ENCODE data around the gene PILRB.
"Not testable (repeated sequence)": the region's sequence is repeated elsewhere in the genome, so short reads cannot be mapped to it uniquely, and the experiment has no call there.

PILRB gene

GRCh38 chr7:100356416-100357068 is 1.4 kb upstream of the PILRB start:
- no peak for DNase-seq (ENCODE audit: low read depth)

DNA sequence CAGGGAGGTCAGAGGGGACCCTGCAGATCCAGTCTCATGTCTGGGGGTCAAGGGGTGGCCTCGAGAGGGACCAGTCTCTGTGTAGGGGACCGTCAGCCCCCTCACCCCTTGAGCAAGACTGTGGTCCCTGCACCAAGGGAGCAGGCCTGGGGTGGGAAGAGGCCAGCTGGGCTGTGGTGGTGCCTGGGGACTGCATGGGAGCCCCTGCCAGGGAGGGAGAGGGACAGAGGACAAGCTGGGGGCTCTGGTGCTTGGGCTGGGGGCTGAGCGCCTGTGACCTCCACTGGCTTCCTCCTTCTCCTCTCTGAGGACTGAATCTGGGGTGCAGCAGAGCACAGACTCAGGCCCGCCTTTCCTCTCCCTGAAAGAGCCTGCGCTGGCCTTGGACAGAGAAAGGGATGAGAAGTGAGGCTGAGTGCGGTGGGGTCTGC is 771 bp upstream of the PILRB start:
- DNase-seq (ENCODE audit: low read depth), result no peak

DNA sequence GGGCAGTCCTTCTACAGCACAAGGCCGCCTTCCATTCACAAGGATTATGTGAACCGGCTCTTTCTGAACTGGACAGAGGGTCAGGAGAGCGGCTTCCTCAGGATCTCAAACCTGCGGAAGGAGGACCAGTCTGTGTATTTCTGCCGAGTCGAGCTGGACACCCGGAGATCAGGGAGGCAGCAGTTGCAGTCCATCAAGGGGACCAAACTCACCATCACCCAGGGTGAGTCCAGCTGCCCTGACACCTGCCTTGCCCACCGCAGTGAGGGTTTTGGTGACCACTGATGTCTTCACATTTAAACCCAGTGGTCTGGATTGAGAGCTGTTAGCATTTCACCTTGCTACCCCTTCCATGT is 918 bp downstream of the PILRB start:
- no peak for DNase-seq (ENCODE audit: low read depth)

GRCh38 chr7:100360135-100360854 is 2.4 kb downstream of the PILRB start:
- no peak for DNase-seq (ENCODE audit: low read depth)

GRCh38 chr7:100363098-100363497 is 5.2 kb downstream of the PILRB start:
- DNase-seq (ENCODE audit: low read depth), result no peak

DNA sequence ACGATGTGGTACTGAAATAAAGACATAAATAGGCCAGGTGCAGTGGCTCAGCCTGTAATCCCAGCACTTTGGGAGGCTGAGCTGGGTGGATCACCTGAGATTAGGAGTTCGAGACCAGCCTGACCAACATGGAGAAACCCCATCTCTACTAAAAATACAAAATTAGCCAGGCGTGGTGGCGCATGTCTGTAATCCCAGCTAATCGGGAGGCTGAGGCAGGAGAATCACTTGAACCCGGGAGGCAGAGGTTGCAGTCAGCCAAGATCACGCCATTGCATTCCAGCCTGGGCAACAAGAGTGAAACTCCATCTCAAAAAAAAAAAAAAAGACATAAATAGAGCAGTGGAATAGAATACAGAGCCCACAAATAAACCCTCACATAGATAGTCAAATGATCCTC is 5.9 kb downstream of the PILRB start:
- DNase-seq (ENCODE audit: low read depth), result not testable (repeated sequence)

DNA sequence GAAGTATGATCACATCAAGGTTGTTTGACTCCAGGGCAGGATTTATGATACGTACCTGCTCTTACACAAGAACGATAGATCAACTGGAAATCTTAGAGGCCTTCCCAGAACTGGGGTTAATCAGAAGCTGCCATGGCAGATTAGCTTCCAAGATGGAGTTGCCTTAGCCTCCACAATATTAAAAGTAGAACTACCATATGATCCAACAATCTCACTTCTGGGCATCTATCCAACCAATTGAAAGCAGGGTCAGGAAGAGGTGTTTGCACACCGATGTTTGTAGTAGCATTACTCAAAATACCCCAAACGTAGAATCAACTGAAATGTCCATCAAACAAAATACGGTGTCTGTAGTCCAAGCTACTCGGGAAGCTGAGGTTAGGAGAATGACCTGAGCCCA is 6.6 kb downstream of the PILRB start:
- DNase-seq (ENCODE audit: low read depth), result no peak

DNA sequence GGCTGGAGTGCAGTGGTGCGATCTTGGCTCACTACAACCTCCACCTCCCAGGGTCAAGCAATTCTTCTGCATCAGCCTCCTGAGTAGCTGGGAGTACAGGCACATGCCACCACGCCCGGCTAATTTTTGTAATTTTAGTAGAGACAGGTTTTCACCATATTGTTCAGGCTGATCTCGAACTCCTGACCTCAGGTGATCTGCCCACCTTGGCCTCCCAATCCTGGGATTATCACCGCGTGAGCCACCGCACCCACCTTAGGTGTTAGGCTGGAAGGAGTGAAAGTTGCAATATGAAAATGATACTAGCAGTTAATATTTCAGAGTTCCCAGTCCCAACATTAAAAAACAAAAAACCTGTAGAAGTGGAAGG is 8.1 kb downstream of the PILRB start:
- not testable (repeated sequence) for DNase-seq (ENCODE audit: low read depth)

DNA sequence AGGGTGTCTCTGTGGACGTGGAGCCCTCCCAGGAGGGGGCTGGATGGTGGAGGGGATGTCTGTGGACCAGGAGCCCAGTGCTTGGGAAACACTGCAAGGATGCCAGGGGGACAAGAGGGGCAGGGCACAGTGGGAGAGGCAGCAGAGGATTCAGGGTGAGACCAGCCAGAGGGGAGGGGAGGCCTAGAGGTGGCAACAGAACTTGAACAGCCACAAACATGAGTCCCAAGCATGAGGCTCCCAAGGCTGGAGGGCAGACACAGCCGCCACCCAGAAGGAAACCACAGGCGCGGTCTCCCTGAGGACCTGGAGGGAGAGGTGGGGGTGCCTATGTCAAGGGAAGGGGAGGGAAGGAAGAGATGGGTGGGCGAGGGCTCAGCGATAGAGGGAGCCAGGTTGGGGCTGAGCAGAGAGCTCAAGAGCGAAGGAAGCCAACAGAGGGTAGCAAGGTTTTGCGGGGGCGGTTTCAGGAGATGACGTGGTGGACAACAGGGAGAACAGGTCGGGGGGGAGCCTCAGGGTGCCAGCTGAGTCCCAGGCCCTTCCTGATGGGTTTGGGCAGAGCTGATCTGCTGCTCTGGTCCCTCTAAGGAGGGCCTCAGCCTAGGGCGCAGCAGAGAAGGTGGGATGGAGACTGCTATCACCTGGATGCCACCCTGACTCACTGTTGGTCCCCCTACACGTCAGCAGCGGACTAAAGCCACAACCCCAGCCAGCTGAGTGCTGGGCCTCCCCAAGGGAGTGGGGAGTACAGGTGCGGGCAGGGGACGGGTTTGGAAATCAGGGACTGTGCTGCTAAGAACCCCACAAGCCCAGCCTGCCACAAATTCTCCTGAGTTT is 8.7 kb downstream of the PILRB start:
- DNase-seq (ENCODE audit: low read depth), result no peak

- no peak for DNase-seq (ENCODE audit: low read depth)
Measured at GRCh38 chr7:100367251-100367620, 9.3 kb downstream of the PILRB start.

DNA sequence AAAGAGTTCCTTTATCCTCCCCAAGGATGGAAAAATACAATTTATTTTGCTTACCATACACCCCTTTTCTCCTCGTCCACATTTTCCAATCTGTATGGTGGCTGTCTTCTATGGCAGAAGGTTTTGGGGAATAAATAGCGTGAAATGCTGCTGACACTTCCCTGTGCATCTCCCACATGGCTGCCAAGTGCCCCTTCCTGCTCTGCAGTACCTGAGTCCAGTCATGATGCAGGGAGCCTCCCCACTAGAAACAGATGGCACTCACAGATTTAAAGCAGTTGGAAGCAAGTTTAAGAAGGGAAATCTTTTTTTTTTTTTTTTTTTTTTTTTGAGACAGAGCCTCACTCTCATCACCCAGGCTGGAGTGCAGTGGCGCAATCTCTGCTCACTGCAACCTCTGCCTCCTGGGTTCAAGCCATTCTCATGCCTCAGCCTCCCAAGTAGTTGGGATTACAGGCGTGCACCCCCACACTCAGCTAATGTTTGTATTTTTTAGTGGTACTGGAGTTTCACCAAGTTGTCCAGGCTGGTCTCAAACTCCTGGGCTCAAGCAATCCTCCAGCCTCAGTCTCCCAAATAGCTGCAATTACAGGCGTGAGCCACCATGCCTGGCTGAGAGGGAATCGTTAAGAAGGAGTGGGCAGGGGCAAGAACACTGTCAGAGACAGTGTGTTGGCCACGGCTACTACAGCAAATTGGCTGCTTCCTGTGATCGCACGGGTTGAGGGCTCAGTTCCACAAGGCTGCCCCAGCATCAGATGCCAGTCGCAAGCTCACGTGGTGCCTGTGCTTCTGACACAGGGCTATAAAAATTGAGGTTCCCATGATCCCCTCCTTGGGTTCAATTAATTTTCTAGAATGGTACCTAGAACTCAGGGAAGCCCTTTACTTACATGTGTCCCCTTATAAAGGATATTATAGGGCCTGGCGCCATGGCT is 10.0 kb downstream of the PILRB start:
- DNase-seq (ENCODE audit: low read depth), result no peak

- no peak for DNase-seq (ENCODE audit: low read depth)
Measured at GRCh38 chr7:100369105-100369504, 11.2 kb downstream of the PILRB start.

GRCh38 chr7:100370303-100370702 is 12.4 kb downstream of the PILRB start:
- no peak for DNase-seq (ENCODE audit: low read depth)

DNA sequence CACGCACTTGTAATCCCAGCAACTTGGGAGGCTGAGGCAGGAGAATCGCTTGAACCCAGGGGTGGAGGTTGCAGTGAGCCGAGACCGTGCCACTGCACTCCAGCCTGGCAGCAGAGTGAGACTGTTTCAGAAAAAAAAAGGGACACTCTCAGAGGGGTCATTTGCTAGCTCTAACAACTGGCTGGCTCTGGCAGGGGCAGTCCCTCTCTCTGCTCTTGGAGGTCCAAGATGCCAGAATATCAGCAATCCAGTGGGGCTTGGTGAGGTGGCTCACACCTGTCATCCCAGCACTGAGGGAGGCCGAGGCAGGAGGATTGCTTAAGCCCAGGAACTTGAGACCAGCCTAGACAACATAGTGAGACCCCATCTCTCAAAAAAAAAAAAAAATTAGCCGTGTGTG is 12.8 kb downstream of the PILRB start:
- no peak for DNase-seq (ENCODE audit: low read depth)

DNA sequence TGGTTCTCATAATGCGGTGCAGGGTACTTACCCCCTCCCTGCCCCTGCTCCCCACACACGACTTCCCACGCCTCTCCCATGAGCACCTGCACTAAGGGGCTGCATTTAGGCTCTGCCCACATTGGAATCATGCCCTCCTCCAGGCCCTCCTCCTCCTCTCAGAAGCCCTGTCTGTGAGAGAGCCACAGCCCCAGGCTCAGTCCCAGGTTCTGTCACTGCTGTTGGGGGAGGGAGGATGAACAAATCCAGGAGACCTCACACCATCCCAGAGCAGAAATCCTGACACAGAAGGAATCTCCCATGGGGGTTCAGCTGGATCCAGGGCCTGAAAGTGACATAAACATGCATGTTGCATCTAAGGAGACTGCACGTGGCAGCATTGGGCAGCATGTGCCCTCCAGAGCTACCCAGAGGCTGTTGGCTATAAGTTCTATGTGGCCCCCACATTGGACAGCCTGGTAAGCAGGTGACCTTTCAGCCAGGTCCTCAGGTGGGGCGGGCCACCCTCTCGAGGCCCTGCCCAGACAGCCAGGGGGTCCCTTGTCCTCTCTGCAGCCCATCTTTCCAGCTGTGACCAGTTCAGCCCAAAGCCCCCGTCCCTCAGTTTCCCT is 13.7 kb downstream of the PILRB start:
- DNase-seq (ENCODE audit: low read depth), result no peak

- DNase-seq (ENCODE audit: low read depth), result no peak
Measured at GRCh38 chr7:100372256-100372655, 14.3 kb downstream of the PILRB start.

GRCh38 chr7:100372694-100373093 is 14.8 kb downstream of the PILRB start:
- no peak for DNase-seq (ENCODE audit: low read depth)

DNA sequence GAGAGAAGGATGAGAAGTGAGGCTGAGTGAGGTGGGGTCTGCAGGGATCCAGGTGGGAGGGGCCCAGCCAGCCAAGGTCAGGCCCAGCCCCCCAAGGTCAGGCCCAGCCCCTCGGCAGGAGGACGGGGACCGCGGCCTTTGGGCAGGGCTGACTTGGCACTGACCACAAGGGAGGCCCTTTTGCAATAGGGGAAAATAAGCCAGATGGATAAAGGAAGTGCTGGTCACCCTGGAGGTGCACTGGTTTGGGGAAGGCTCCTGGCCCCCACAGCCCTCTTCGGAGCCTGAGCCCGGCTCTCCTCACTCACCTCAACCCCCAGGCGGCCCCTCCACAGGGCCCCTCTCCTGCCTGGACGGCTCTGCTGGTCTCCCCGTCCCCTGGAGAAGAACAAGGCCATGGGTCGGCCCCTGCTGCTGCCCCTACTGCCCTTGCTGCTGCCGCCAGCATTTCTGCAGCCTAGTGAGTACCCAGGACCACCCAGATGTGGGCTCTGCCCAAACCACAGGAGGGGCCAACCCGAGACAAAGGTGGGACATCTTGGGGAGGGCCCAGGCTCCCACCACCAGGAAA is 15.4 kb downstream of the PILRB start, which contains the start of gene PILRA:
TSS of gene PILRA (plus strand) at position 227 of the 571 bp plus-strand sequence. CDS start at position 397, 170 bp downstream.
- no peak for DNase-seq (ENCODE audit: low read depth)

DNA sequence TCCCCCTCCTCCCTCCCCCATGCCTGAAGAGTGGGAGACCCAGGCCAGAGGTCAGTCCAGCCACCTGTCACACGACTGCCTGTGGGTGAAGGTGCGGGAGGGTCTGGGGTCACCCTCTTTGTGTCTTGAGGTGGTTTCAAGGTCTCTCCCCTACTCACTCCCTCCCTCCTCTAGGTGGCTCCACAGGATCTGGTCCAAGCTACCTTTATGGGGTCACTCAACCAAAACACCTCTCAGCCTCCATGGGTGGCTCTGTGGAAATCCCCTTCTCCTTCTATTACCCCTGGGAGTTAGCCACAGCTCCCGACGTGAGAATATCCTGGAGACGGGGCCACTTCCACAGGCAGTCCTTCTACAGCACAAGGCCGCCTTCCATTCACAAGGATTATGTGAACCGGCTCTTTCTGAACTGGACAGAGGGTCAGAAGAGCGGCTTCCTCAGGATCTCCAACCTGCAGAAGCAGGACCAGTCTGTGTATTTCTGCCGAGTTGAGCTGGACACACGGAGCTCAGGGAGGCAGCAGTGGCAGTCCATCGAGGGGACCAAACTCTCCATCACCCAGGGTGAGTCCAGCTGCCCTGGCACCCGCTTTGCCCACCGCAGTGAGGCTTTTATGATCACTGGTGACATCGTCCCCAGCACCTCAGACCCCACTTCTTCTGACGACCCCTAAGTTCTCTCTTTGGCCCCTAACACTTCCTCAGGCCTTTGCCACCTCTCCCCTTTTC is 16.1 kb downstream of the PILRB start:
- not testable (repeated sequence) for DNase-seq (ENCODE audit: low read depth)

GRCh38 chr7:100374601-100375000 is 16.7 kb downstream of the PILRB start:
- DNase-seq (ENCODE audit: low read depth), result no peak
